Measurements from ENCODE around the gene PNPLA5. TPM values are rescaled to one million over a fixed set of nuclear protein-coding genes. Genes with fewer than 3 reads are reported as not detected.
A peak's percentile ranks its signal among the peaks of the same experiment; 100 is the strongest.

The PNPLA5 gene
- total and polyA plus RNA-seq, 2 of the 8 experiments (the other 6 are each of a cell fraction or from before 2014, with no cell fraction given) = 3.9 to 6.8 TPM

DNA sequence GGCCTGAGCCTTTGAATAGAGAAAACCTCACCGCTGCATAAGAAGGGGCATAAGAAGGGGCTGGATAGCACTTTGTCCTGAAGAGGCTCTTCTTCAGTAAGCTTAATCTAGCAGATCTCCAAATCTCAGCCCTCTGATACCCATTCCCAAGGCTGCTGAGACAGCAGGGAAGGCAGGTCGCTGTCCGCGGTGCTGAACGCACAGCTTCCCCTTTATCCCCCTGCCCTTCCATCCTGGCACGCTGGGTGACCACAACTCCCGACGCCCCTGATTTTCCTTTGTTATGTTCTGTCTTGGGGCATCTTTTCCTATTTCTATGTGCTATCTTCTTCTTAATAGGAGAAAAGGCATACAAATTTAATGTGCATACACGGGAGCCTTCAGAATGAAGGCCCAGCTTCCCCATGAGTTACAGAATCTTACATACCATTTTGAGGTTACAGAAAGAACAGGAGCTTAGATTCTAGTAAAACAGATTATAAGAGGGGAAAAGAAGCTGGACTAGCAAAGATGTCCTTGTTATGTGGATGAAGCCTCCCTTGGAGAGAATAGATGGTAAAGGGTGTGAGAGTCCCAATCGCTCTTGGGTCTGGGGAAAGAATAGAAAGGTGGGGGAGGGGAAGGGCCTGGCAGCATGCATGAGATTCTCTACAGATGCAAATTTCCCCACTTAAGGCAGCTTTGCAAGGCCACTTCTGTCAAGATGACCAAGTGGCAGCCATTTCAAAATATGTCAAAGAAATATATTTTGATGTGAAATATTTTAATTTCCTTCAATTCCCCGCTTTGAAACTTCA, 23.8 kb downstream of the PNPLA5 start (continued):
- TF ChIP-seq MAX (IDR thresholded peaks at IDR 0.05) (peak; percentile 76), PHF8 (conservative IDR thresholded peaks at IDR 0.05; ENCODE audit: low read depth, low read length) (no peak), YY1 (IDR thresholded peaks at IDR 0.05; ENCODE audit: low read depth, low read length) (peak; percentile 56; the same call in 1 of the 2 replicates), SIN3A (conservative IDR thresholded peaks at IDR 0.05 in 1 of 2, IDR thresholded peaks at IDR 0.05 in 1 of 2; ENCODE audit: low read depth in 1 of 2, low read length in 2 of 2) (peak; percentile 97), TAF7 (optimal IDR thresholded peaks at IDR 0.05; ENCODE audit: borderline replicate concordance, low read depth, low read length) (no peak), ASH2L (IDR thresholded peaks at IDR 0.05; ENCODE audit: low read length) (peak; percentile 26), ATF2 (IDR thresholded peaks at IDR 0.05; ENCODE audit: low read length) (no peak)
